ENCODE data around the gene FAH.

The FAH gene

GRCh38 chr15:80202016-80202315 lies 49.2 kb downstream of the FAH start:
- no peak for DNase-seq

- no peak for DNase-seq
Observed at GRCh38 chr15:80202641-80203360, 50.0 kb downstream of the FAH start.

GRCh38 chr15:80203361-80203885 lies 50.6 kb downstream of the FAH start:
- DNase-seq, result no peak

- DNase-seq, result no peak
Observed at GRCh38 chr15:80204231-80204630, 51.4 kb downstream of the FAH start.

GRCh38 chr15:80207887-80208286 lies 55.1 kb downstream of the FAH start:
- no peak for DNase-seq

GRCh38 chr15:80208758-80209734 lies 56.2 kb downstream of the FAH start:
- DNase-seq, result no peak

GRCh38 chr15:80210611-80211573 lies 58.1 kb downstream of the FAH start:
- peak; percentile 66 for DNase-seq

GRCh38 chr15:80211976-80212375 lies 59.2 kb downstream of the FAH start:
- DNase-seq, result no peak

GRCh38 chr15:80214910-80215309 lies 62.1 kb downstream of the FAH start:
- DNase-seq, result no peak

- no peak for DNase-seq
Observed at GRCh38 chr15:80216141-80216540, 63.3 kb downstream of the FAH start.

- DNase-seq, result no peak
Observed at GRCh38 chr15:80216911-80217310, 64.1 kb downstream of the FAH start.

GRCh38 chr15:80217327-80217900 lies 64.6 kb downstream of the FAH start:
- no peak for DNase-seq

- no peak for DNase-seq
Observed at GRCh38 chr15:80219955-80220354, 67.2 kb downstream of the FAH start.

GRCh38 chr15:80228959-80229610 lies 76.3 kb downstream of the FAH start:
- DNase-seq, result no peak

- DNase-seq, result no peak
Observed at GRCh38 chr15:80231371-80231770, 78.6 kb downstream of the FAH start.

- DNase-seq, result no peak
Observed at GRCh38 chr15:80233581-80233980, 80.8 kb downstream of the FAH start.

- DNase-seq, result peak; percentile 33
Observed at GRCh38 chr15:80234883-80235282, 82.1 kb downstream of the FAH start.
